ENCODE data around the gene RICTOR. TPM values are rescaled to one million over a fixed set of nuclear protein-coding genes. Genes with fewer than 3 reads are reported as not detected.

Gene RICTOR
- polyA plus RNA-seq, 1 experiment = 6.3 TPM

GRCh38 chr5:39024005-39024404 is 50.2 kb downstream of the RICTOR start:
- CTCF ChIA-PET = interaction anchor here (0.6 kb wide), 1 partner anchor 29 kb away, joined by 3 read pairs; no protein-coding TSS in a partner anchor
- no peaks in the 10 kb centered on the region for H3K36me3 ChIP-seq (ENCODE audit: control insufficient read depth, insufficient read depth, low read length)
- TF ChIP-seq CTCF (IDR thresholded peaks at IDR 0.05; ENCODE audit: insufficient read depth, low read depth, low read length) = no peak

GRCh38 chr5:39023121-39023520 is 51.1 kb downstream of the RICTOR start:
- no peaks in the 10 kb centered on the region for H3K36me3 ChIP-seq (ENCODE audit: control insufficient read depth, insufficient read depth, low read length)
- ChIA-PET POLR2A (no interaction called here), CTCF (no interaction called here)
- H3K27me3 ChIP-seq (ENCODE audit: control insufficient read depth, insufficient read depth, low read length) = no peaks in the 10 kb centered on the region
- TF ChIP-seq CTCF (IDR thresholded peaks at IDR 0.05; ENCODE audit: insufficient read depth, low read depth, low read length) = no peak
- H3K4me3 ChIP-seq (ENCODE audit: low read depth, low read length) = no peak overlapping the region
- no peak for DNase-seq (ENCODE audit: low read depth)

More at GRCh38 chr5:39024005-39024404, 50.2 kb downstream of the RICTOR start:
- DNase-seq (ENCODE audit: low read depth) = no peak
- POLR2A ChIA-PET = no interaction called here
- Histone ChIP-seq H3K4me3 (ENCODE audit: low read depth, low read length) (no peak overlapping the region), H3K27me3 (ENCODE audit: control insufficient read depth, insufficient read depth, low read length) (no peaks in the 10 kb centered on the region)

GRCh38 chr5:39022151-39022550 is 52.0 kb downstream of the RICTOR start:
- no peak for DNase-seq (ENCODE audit: low read depth)
- POLR2A ChIA-PET = interaction anchor here (0.7 kb wide), 1 partner anchor 40 kb away, joined by 4 read pairs; no protein-coding TSS in a partner anchor

GRCh38 chr5:39021413-39021812 is 52.8 kb downstream of the RICTOR start:
- POLR2A ChIA-PET = no interaction called here
- H3K36me3 ChIP-seq (ENCODE audit: control insufficient read depth, insufficient read depth, low read length) = no peaks in the 10 kb centered on the region
- no peak for DNase-seq (ENCODE audit: low read depth)
- CTCF ChIA-PET = interaction anchor here (0.9 to 1.1 kb wide), 2 partner anchors 41 to 95 kb away, joined by 3 read pairs; no protein-coding TSS in a partner anchor
- no peak overlapping the region for H3K4me3 ChIP-seq (ENCODE audit: low read depth, low read length)
- no peaks in the 10 kb centered on the region for H3K27me3 ChIP-seq (ENCODE audit: control insufficient read depth, insufficient read depth, low read length)
- TF ChIP-seq CTCF (IDR thresholded peaks at IDR 0.05; ENCODE audit: insufficient read depth, low read depth, low read length) = no peak

More at GRCh38 chr5:39022151-39022550, 52.0 kb downstream of the RICTOR start:
- H3K36me3 ChIP-seq (ENCODE audit: control insufficient read depth, insufficient read depth, low read length) = no peaks in the 10 kb centered on the region
- CTCF ChIA-PET = interaction anchor here (0.9 kb wide), 1 partner anchor 40 kb away, joined by 3 read pairs; no protein-coding TSS in a partner anchor
- H3K4me3 ChIP-seq (ENCODE audit: low read depth, low read length) = no peak overlapping the region
- TF ChIP-seq CTCF (IDR thresholded peaks at IDR 0.05; ENCODE audit: insufficient read depth, low read depth, low read length) = no peak
- H3K27me3 ChIP-seq (ENCODE audit: control insufficient read depth, insufficient read depth, low read length) = no peaks in the 10 kb centered on the region

- H3K4me3 ChIP-seq (ENCODE audit: low read depth, low read length) = no peak overlapping the region
- TF ChIP-seq CTCF (IDR thresholded peaks at IDR 0.05; ENCODE audit: insufficient read depth, low read depth, low read length) = no peak
- DNase-seq (ENCODE audit: low read depth) = no peak
- no peaks in the 10 kb centered on the region for H3K27me3 ChIP-seq (ENCODE audit: control insufficient read depth, insufficient read depth, low read length)
- H3K36me3 ChIP-seq (ENCODE audit: control insufficient read depth, insufficient read depth, low read length) = no peaks in the 10 kb centered on the region
- ChIA-PET CTCF (no interaction called here), POLR2A (no interaction called here)
Measured at GRCh38 chr5:39020458-39020857, 53.7 kb downstream of the RICTOR start.

All from BJ (cell line).